ENCODE measurements around the gene BMS1.
A peak's percentile ranks its signal among the peaks of the same experiment; 100 is the strongest.
"Not testable (repeated sequence)": the region's sequence is repeated elsewhere in the genome, so short reads cannot be mapped to it uniquely, and the experiment has no call there.

Gene BMS1

DNA sequence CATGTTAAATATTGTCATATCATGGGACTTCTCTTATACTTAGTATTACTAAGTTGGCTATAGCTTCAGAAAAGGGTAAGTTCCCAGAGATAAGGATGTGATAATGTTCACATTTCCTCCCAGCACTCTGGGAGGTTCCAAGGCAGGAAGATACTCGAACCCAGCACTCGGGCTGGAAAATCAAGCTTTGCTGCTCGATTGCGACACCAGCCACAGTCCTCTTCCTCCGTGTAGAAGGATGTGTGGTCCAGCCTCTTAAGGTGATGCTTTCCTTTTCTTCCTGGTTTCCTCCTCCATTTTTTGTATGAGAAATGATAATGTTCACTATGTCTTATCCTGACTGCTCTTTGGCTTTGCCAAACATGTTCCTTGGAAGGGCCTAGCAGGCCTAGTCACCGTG is 3.2 kb downstream of the BMS1 start:
- DNase-seq (ENCODE audit: low spot score) = no peak

DNA sequence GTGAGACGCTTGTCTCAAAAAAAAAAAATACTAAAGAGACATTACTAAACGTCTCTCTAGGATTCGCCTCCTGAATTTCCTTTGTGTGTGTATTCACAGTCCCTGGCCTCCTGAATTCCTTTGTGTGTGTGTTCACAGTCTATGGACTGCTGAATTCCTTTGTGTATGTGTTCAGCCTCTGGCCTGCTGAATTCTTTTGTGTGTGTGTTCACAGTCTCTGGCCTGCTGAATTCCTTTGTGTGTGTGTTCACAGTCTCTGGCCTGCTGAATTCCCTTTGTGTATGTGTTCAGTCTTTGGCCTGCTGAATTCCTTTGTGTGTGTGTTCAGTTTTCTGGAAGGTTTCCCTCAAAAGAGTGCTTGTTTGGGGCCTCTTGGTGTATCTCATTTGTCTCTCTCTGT is 8.2 kb downstream of the BMS1 start:
- DNase-seq (ENCODE audit: low spot score) = no peak

DNA sequence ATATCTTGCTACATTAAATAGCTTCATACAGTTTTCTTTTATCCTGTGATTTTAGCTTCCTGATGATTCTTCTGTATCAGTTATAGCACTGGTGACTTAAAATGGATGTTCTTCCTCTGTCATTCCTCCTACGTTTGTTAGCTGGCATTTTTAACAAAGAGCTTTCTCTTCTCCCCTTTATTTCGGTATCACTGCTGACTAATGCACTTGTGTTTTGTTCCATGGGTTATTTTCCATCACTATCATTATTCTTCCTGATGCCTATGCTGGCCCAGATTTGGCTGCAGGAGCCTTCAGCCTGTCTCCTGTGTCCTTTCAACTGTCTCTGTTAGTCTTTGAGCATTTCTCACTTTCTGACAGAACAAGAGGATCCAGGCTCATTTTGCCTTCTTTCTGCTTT is 13.1 kb downstream of the BMS1 start:
- no peak for DNase-seq (ENCODE audit: low spot score)

DNA sequence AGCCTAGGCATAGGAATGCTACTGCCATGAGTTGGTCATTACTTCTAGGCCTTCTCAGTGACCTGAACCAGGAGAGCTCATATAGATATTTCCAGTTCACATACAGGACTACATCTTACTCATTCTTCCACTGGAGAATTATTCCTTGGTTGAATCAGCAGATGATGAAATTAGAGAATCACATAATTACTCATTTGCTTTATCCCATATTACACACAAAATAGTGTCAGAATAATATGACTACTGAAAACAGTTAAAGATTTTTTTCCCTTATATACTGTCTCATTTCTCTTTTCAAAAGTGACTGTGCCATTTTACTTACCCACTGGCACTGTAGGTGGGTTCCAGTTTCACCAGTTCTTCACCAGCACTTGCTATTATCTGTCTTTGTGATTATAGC is 18.5 kb downstream of the BMS1 start:
- no peak for DNase-seq (ENCODE audit: low spot score)

DNA sequence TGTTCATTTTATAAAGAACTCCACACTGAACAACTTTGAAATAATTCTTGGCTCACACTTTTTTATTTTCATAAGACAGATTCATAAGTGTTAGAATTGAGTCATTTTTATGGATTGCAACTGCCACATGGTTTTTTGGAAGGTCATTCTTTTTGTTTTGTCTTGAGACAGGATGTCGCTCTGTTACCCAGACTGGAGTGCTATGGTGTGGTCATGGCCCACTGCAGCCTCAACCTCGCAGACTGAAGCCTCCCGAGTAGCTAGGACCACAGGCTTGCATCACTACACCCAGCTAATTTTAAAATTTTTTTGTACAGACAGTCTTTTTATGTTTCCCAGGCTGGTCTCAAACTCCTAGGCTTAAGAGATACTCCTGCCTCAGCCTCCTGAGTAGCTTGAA is 20.3 kb downstream of the BMS1 start:
- no peak for DNase-seq (ENCODE audit: low spot score)

DNA sequence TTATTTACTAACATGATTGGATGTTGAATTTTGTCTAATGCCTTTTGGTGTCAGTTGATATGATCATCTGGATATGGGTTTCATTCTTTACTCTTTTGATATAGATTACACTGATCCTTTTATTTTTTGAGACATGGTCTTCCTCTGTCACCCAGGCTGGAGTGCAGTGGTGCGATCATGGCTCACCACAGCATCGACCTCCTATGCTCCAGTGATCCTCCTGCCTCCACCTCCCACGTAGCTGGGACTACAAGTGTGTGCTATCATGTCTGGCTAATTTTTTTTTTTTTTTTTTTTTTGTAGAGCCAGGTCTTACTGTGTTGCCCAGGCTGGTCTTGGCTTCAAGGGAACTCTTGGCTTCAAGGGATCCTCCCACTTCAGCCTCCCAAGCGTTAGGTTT is 27.1 kb downstream of the BMS1 start:
- no peak for DNase-seq (ENCODE audit: low spot score)

DNA sequence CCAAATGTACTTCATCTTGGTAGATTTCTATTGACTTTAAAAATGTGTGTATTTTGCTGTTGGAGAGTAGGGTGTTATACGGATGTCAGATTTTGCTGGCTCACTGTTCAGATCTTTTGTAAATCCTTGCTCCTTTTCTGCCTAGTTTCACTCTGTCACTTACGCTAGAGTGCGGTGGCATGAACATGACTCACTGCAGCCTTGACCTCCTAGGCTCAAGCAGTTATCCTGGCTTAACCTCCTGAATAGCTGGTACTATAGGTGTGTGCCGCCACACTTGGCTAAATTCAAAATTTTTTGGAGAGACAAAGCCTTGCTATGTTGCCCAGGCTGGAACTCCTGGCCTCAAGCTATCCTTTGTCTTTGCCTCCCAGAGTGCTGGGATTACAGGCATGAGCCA is 29.4 kb downstream of the BMS1 start:
- no peak for DNase-seq (ENCODE audit: low spot score)

DNA sequence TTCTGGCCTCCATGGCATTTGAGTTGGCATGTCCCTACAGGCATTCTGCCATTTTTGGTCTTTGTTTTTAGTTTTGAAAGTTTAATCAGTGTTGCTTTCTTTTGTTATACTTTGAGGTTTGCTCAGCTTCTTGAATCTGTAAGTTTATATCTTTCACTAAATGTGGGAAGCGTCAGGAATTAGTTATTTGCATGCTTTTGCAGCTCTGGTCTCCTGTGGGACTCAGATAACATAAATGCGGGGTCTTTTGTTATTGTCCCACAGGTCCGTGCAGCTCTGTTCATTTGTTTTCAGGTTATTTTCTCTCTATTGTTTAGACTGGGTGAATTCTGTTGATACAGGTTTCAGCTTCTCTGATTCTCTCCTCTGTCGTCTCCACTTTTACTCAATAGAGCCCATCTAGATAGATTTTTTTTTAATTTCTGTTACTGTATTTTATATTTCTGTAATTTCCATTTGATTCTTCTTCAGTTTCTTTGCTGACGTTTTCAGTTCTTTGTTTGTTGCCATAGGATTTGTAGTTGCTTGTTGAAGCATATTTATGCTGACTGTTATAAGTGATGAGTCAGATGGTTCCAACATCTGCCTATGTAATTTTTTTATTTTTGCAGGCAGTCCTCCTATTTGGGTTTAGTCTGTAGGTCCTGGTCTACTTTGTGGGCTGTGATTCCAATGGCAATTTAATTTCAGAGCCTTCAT is 31.5 kb downstream of the BMS1 start:
- not testable (repeated sequence) for DNase-seq (ENCODE audit: low spot score)

DNA sequence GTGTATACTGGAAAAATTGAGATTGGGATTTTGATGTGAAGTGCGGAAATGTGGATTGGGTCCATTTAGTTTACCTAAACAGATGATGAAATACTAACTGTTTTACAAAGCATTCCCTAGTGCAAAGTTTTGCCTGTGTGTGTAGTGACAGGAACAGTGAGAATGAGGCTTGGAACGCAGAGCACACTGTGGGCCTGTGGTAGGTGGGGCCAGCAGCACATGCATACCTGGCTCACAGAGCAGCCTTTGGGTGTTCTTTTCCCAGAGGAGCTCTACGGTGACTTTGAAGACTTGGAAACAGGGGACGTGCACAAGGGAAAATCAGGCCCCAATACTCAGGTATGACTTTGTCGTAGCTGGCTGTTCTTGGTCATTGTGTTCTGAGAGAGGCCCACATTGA is 33.7 kb downstream of the BMS1 start:
- DNase-seq (ENCODE audit: low spot score) = not testable (repeated sequence)

DNA sequence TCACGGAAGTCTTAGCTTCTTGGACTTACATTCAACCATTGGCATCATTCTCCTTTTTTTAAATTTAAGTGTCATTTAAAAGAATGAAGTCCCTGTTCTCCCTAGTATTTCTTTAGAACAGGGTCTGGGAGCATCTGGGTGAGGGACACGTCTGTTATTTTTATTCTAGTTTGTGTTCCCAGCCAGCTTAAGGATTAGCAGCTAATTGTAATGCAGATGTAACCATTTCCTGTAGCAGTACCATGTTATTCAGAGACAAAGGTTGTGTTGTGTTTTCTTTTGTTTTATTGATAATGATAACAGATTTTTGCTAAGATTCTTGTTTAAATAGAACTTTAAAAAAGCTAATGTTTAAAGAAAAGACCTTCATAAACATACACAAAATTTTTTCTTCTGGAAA is 34.3 kb downstream of the BMS1 start:
- no peak for DNase-seq (ENCODE audit: low spot score)

DNA sequence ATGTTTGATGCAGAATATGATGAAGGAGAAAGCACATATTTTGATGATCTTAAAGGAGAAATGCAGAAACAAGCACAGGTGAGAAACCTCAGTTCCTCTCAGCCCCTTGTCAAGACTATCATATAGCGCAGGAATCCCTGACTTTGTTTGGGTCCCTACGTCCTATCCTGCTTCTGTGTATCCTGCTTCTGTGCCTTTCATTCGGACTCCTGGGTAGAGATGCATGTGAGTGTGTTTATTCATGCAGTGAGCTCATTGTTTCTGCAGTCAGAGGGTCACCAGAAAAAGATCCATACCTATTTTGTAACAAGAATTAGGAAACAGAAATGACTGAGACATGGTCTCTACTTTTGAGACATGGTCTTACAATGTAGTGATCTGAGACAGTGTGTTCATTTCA is 34.8 kb downstream of the BMS1 start:
- DNase-seq (ENCODE audit: low spot score) = not testable (repeated sequence)

DNA sequence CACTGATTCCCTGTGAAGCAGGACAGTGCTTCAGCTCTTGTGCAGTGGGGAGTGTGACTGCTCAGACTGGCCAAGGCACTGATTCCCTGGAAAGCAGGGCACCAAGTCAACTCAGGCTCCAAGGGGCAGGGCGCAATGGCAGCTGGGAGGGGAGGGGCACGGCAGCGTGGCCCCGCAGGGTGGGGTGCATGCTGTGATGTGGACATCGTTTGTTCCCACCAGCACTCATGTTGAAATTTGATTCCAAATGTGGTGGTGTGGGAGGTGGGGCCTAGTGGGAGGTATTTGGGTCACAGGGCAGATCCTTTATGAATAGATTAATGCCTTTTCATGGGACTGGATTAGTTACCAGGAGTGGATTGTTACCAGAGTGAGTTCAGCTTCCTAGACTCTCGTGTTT is 44.2 kb downstream of the BMS1 start:
- not testable (repeated sequence) for DNase-seq (ENCODE audit: low spot score)

DNA sequence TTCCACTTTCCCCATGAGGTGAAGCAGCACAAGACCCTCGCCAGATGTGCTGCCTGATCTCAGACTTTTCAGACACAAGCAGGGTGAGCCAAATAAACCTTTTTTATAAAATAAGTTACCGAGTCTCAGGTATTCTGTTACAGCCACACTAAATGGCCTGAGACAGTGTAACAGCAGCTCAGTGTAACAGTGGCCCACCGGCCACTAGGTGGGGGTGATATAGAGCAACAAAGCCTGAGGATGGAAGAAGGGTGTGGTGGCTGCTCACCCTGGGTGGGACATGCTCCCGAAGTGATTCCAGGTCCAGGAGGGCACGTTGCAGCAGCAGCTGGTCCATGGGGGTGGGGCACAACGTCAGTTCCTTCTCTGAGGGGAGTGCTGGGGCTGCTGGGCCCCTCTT is 44.6 kb downstream of the BMS1 start:
- peak; percentile 28 for DNase-seq (ENCODE audit: low spot score)

DNA sequence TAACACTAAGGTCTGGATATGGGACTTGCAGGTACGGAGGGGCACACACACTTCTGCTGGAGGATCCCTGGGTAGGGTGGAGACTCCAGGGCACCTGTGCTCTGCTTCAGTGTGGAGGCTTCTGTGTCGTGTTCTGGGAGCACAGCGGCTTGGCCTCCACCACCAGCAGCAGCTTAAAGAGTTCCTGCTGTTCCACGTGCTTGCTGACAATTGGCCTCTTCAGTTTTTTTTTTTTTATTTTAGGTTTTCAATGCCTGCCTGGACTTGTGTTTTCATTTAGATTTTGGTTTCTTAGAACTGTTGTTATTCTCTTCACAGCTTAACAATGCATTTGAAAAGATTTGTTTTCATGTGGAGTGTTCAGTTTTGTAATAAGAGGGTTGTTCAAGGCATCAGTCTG is 45.8 kb downstream of the BMS1 start:
- DNase-seq (ENCODE audit: low spot score) = not testable (repeated sequence)

DNA sequence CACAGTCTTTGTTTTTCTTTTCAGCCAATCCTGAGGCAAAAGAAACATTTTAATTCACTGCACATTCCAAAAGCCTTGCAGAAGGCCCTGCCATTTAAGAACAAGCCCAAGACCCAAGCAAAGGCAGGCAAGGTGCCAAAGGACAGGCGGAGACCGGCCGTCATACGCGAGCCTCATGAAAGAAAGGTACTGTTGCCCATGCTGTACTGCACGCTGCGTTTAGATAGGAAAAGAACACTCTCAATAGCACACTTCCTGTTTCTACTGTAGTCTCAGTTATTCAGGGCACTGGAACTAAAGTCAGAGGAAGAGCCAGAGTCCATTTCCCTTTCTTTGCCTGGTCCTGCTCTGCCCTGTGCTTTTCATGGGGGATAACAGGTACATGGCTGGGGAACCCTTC is 47.6 kb downstream of the BMS1 start:
- DNase-seq (ENCODE audit: low spot score) = no peak

DNA sequence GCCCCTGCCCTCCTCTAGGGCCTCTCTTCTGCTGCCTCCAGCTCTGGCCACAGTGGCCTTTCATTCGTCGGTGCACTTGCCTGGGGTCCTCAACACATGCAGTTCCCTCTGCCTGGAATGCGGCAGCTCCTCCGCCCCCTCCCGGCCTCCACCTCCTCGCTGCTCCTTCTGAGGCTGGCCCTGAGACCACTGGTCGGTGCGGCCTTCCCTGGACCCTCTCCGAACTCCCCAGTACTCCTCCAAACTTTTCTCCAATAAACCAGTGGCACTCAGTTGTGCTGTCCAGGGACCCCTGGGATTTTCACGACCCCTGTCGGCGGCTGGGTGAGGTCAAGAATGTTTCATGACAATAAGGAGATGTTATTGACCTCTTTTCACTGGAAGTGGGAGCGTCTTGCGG is 53.5 kb downstream of the BMS1 start:
- no peak for DNase-seq (ENCODE audit: low spot score)

DNA sequence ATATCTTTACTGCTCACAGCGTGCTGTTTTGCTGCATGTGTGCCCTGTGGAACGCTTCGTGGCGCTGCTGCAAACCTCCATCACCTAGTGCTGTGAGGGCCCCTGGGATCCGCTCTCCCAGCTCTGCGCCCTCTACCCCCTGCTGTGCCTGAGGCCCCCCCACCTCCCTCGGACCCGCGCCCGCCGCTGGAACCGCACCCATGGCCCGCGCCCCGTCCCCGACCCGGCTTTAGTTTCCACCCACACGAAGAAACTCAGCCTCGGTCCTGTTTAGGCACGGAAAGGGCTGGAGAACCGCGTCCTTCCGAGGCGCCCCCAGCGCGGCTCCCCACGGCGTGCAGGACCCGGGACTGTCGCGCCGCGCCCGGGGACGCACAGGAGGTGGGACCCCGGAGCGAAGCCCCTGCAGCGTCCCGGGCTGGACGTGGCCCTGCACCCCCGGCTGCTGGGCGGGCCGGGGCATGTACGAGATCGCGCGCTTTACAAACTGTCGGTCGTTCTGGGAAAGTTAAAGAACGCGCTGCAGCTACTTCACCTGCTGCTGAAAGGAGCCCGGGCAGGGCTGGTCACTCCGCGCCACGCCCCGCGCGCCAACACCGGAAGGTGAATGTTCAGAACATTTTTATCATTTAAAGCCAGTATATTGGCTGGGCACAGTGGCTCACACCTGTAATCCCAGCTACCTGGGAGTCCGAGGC is 54.3 kb downstream of the BMS1 start:
- peak; percentile 48 for DNase-seq (ENCODE audit: low spot score)

DNA sequence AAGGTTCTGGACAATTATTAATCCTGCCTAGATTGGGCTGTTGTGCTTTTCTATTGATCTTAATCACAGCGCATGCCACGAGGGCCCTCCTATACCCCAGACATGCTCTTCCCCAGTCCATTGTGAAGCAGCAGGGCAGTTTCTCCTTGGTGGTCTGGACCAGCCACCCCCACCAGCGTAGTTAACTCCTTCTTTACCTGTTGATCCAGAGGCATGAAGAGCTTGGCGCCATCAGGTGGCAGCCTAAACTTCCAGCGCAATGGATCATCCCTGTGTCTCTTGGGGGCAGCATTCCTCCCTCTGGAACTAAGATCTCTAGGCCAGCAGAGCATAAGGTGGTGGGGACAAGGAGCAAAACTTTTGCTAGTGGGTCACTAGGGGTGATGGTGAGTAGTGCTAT is 62.2 kb downstream of the BMS1 start:
- DNase-seq (ENCODE audit: low spot score) = not testable (repeated sequence)

DNA sequence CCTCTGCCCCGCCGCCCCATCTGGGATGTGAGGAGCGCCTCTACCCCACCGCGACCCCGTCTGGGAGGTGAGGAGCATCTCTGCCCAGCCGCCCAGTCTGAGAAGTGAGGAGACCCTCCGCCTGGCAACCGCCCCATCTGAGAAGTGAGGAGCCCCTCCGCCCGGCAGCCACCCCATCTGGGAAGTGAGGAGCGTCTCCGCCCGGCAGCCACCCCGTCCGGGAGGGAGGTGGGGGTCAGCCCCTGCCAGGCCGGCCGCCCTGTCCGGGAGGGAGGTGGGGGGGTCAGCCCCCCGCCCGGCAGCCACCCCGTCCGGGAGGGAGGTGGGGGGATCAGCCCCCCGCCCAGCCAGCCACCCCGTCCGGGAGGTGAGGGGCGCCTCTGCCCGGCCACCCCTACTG is 64.7 kb downstream of the BMS1 start:
- not testable (repeated sequence) for DNase-seq (ENCODE audit: low spot score)

DNA sequence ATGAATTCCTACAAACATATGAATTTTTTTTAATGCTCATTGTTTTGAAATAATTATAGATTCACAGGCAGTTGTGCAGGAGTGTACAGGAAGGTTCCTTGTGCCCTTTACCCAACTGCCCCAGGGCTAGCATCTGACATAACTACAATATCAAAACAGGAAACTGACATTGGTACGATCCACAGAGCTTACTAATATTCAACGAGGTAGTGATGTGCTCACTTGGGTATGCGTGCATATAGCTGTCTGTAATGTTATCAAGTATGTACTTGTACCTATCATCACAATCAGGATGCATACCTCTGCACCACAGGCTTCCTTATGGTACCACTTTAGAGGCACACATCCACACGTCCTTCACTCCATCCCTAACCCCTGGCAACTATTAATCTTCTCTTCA is 68.3 kb downstream of the BMS1 start:
- DNase-seq (ENCODE audit: low spot score) = no peak

DNA sequence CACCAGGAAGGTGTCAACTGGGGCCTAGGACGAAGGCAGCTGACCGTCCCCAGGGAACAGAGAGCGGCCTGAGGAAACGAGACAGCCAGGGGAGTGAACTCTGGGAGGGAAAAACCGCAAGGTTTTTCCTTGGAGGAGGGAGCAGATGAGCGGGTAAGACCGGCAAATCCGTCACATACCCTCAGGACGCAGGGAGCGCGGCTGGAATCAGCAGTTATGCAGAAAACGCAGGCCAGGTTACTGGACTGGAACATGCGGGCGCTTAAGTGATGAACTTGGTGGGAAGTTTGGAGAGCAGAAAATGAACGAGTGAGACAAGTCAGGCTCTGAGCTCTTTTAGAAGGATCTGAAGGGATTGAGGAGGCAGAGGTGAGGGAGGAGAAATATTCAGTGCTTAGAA is 76.7 kb downstream of the BMS1 start:
- no peak for DNase-seq (ENCODE audit: low spot score)

DNA sequence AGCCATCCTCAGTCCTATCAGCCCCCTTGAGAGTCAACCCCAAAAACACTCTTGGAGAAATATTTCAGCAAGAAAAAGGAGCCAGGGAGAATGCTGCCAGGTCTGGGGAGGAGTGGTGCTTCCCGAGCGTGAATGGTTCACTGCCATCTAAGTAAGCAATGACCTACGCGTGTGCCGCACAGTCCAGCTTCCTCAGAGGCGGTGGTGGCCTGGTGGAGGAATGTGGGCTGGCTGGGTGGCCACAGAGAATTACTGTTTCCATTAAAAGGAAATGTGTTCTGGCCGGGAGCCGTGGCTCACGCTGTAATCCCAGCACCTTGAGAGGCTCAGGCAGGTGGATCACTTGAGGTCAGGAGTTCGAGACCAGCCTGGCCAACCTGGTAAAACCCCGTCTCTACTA is 77.4 kb downstream of the BMS1 start:
- not testable (repeated sequence) for DNase-seq (ENCODE audit: low spot score)

DNA sequence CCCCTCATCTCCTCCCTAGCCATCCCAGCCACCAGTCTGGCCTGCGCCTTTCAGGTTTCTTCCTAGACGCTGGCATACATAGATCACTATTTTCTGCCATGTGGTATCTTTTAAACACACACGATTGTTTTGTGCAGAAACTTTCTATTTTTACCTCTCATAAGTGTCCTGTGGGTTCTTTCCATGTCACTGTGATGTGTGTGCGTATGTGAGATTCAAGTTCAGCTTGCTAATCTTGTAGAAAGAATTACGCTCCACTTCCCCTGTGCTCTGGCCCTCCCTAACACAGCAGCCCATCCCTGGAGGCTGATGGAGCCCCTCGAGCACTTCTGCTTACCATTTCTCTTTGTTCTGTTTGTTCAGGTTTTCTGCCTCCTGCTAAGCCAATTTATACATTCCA is 80.2 kb downstream of the BMS1 start:
- not testable (repeated sequence) for DNase-seq (ENCODE audit: low spot score)

DNA sequence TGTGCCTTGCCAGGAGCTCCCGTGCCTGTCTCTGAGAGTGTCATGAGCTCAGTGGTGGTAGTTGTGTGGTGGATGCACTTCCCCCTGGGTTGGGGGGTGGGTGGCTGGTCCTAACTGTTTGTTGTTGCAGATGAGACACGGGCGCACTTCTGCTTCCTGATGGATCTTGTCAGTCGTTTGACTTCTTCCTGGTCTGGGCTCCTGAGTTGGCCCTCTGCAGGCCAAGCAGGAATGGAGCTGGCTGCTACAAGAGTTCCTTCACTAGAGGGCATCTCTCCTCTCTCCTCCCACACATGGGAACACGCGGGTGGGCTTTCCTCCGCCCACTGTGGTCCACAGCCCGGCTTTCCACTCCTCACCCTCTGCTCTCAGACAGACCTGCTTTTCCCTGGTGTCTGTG is 82.0 kb downstream of the BMS1 start:
- no peak for DNase-seq (ENCODE audit: low spot score)
